Fibroblast of pulmonary artery (primary cell): ENCODE measurements around the gene MARK2.
A peak's percentile ranks its signal among the peaks of the same experiment; 100 is the strongest.

Experiments
- DNase-seq: peaks from one replicate; pipeline ENCODE4 v3.0.0-alpha.2; 2010; ENCODE audit warnings: low read depth
- H3K4me3 ChIP-seq: replicated peaks from 2 replicates; pipeline ENCODE4 v1.5.1; 2011; ENCODE audit warnings: low read depth, mild to moderate bottlenecking, control low read depth, low read length, moderate library complexity
- CTCF ChIP-seq: IDR thresholded peaks from 2 replicates; pipeline ENCODE4 v1.5.1; 2011; ENCODE audit warnings: mild to moderate bottlenecking, control low read depth, low read length, inconsistent platforms; ENCODE audit errors: missing control alignments

Gene MARK2

GRCh38 chr11:63944987-63945386, 106.1 kb downstream of the MARK2 start:
- TF ChIP-seq CTCF: no peak
- no peak overlapping the region for H3K4me3 ChIP-seq
- no peak for DNase-seq

GRCh38 chr11:63945477-63946163, 106.7 kb downstream of the MARK2 start:
- TF ChIP-seq CTCF: peak; percentile 70
- peak; percentile 83 for DNase-seq
- H3K4me3 ChIP-seq: no peak overlapping the region

- no peak for TF ChIP-seq CTCF
- DNase-seq: no peak
- H3K4me3 ChIP-seq: no peak overlapping the region
Measured at GRCh38 chr11:63951779-63952536, 113.0 kb downstream of the MARK2 start.

DNA sequence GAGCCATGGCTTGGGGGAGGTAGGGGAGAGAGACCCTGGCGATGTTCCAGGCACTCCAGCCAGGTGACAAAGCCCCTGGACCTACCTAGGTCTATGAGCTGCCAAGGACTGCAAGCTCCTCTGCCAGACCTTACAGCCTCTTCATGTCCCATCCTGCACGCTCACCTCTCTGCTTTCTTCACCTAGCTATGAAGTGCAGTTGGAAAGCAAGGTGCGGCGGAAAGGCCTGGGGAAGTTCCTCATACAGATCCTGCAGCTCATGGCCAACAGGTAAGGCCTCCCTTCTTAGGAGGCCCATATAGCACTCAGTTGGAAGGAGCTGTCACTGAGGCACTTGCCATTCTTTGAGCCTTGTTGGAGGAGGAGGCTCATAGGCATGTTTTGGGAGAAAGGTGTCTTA, 113.7 kb downstream of the MARK2 start:
- TF ChIP-seq CTCF: no peak
- DNase-seq: no peak
- H3K4me3 ChIP-seq: no peak overlapping the region

GRCh38 chr11:63958008-63958407, 119.1 kb downstream of the MARK2 start:
- TF ChIP-seq CTCF: no peak
- DNase-seq: no peak
- H3K4me3 ChIP-seq: no peak overlapping the region
